ENCODE data around the gene SLC25A52. TPM values are rescaled to one million over a fixed set of nuclear protein-coding genes. Genes with fewer than 3 reads are reported as not detected.

SLC25A52 gene
- total and polyA plus RNA-seq, 7 donors = not detected

DNA sequence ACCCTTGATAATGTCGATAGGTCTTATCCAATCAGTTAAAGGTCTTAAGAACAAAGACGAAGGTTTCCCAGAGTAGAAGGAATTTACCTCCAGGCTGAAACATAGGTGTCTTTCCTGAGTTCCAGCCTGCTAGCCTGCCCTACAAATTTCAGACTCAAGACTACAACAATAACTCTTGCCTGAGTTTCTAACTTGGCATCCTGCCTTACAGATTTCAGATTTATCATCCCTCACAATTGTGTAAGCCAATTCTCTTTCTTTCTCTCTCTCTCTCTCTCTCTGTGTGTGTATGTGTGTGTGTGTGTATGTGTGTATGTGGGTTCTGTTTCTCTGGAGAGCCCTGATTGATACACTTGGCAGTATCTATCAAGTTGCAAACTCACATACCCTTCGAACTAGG lies 39.1 kb downstream of the SLC25A52 start:
- peaks cover 0 to 15% (median 5%) of the 10 kb centered on the region in 4 donors for H3K4me1 ChIP-seq
- DNase-seq = no peak
- TF ChIP-seq POLR2A (IDR thresholded peaks at IDR 0.05) (no peak), POLR2AphosphoS5 (IDR thresholded peaks at IDR 0.05) (no peak)
- H3K9me3 ChIP-seq = no peaks in the 10 kb centered on the region
- H3K36me3 ChIP-seq = no peaks in the 10 kb centered on the region
- no peak overlapping the region for H3K4me3 ChIP-seq
- H3K27ac ChIP-seq = no peak overlapping the region
- no peaks in the 10 kb centered on the region for H3K27me3 ChIP-seq
- intact Hi-C loops (cut with DNase I) = no loop called here
- 95% methylated on average over 3 of the region's 3 CpGs for WGBS, 2 donors

DNA sequence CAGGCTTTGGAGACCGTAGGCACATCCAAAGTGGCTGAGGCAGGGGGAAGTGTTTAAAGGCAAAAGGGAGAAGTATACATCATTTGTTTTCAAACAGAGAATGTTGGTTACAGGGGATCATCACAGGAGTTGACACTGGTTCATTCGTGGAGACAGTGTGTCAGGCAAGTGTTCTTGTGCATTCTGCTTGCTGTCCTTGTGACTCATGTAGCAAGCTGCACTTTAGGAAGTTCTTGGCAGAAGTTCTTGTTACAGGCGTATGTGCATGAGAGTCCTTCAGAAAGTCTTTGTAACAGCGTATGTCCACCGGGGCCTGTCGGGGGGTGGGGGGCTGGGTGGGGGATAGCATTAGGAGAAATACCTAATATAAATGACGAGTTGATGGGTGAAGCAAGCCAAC lies 39.8 kb downstream of the SLC25A52 start:
- Histone ChIP-seq H3K27ac (no peak overlapping the region), H3K4me1 (peaks cover 0 to 15% (median 5%) of the 10 kb centered on the region in 4 donors), H3K36me3 (no peaks in the 10 kb centered on the region), H3K4me3 (no peak overlapping the region), H3K27me3 (no peaks in the 10 kb centered on the region), H3K9me3 (no peaks in the 10 kb centered on the region)
- TF ChIP-seq EP300 (IDR thresholded peaks at IDR 0.05) (no peak), POLR2A (IDR thresholded peaks at IDR 0.05) (no peak), POLR2AphosphoS5 (IDR thresholded peaks at IDR 0.05) (no peak)
- TF ChIP-seq, protein P1, sequence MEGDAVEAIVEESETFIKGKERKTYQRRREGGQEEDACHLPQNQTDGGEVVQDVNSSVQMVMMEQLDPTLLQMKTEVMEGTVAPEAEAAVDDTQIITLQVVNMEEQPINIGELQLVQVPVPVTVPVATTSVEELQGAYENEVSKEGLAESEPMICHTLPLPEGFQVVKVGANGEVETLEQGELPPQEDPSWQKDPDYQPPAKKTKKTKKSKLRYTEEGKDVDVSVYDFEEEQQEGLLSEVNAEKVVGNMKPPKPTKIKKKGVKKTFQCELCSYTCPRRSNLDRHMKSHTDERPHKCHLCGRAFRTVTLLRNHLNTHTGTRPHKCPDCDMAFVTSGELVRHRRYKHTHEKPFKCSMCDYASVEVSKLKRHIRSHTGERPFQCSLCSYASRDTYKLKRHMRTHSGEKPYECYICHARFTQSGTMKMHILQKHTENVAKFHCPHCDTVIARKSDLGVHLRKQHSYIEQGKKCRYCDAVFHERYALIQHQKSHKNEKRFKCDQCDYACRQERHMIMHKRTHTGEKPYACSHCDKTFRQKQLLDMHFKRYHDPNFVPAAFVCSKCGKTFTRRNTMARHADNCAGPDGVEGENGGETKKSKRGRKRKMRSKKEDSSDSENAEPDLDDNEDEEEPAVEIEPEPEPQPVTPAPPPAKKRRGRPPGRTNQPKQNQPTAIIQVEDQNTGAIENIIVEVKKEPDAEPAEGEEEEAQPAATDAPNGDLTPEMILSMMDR (IDR thresholded peaks at IDR 0.05) = no peak
- DNase-seq = no peak
- WGBS, 2 donors = 80 to 93% methylated on average over 7 of the region's 7 CpGs
- intact Hi-C loops (cut with DNase I) = no loop called here

DNA sequence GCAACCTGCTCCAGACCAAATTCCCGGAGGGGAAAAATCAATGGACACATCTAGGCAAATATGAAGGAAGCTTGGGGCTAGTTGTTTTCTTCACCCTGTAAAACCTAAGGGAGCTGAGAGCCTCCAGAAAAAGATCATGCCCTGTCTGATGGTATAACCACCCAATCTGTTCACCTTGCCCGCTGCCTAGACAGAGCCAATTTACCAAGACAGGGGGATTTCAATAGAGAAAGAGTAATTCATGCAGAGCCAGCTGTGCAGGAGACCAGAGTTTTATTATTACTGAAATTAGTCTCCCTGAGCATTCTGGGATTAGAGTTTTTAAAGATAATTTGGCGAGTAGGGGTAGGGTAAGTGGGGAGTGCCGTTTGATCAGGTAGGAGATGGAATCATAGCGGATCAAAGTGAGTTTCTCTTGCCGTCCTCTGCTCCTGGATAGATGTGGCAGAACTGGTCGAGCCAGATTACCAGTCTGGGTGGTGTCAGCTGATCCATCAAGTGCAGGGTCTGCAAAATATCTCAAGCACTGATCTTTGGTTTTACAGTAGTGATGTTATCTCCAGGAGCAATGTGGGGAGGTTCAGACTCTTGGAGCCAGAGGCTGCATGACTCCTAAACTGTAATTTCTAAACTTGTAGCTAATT lies 41.2 kb downstream of the SLC25A52 start:
- H3K36me3 ChIP-seq = no peaks in the 10 kb centered on the region
- no peak overlapping the region for H3K27ac ChIP-seq
- H3K4me3 ChIP-seq = no peak overlapping the region
- 85 to 90% methylated on average over 7 of the region's 7 CpGs for WGBS, 2 donors
- H3K27me3 ChIP-seq = no peaks in the 10 kb centered on the region
- intact Hi-C loops (cut with DNase I) = no loop called here
- H3K4me1 ChIP-seq = peaks cover 0 to 11% (median under 1%) of the 10 kb centered on the region in 4 donors
- no peak for TF ChIP-seq EP300 (IDR thresholded peaks at IDR 0.05)
- TF ChIP-seq, protein P1 (IDR thresholded peaks at IDR 0.05) = no peak
- TF ChIP-seq POLR2A (IDR thresholded peaks at IDR 0.05) = no peak
- TF ChIP-seq POLR2AphosphoS5 (IDR thresholded peaks at IDR 0.05) = no peak
- no peak for DNase-seq
- H3K9me3 ChIP-seq = no peaks in the 10 kb centered on the region

DNA sequence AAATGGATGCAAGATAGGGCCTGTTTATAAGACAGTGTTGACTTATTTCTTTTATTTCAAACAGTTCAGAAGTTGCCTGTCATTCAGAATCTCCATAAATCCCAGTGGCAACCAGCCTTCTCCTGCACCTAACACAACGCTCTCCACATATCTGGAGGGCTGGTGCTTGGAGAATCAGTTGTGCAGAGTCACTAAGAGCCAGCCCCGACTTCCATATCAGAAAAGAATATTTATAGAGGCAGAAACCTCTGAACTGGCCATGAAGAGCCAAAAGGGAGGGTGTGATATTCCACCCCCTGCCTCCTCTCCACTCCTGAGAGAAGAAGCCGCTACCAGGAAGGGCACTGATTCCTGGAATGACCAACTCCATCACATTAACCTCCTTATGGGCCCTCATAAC lies 42.3 kb downstream of the SLC25A52 start:
- no peak for DNase-seq
- no peaks in the 10 kb centered on the region for H3K36me3 ChIP-seq
- 87% methylated on average over 3 of the region's 3 CpGs for WGBS, 2 donors
- no peaks in the 10 kb centered on the region for H3K9me3 ChIP-seq
- H3K27ac ChIP-seq = no peak overlapping the region
- TF ChIP-seq EP300 (IDR thresholded peaks at IDR 0.05) (no peak), POLR2AphosphoS5 (IDR thresholded peaks at IDR 0.05) (no peak), POLR2A (IDR thresholded peaks at IDR 0.05) (no peak)
- TF ChIP-seq, protein P1 (IDR thresholded peaks at IDR 0.05) = no peak
- peaks cover 0 to 1% (median 0%) of the 10 kb centered on the region in 4 donors for H3K4me1 ChIP-seq
- H3K4me3 ChIP-seq = no peak overlapping the region
- H3K27me3 ChIP-seq = no peaks in the 10 kb centered on the region
- intact Hi-C loops (cut with DNase I) = no loop called here

DNA sequence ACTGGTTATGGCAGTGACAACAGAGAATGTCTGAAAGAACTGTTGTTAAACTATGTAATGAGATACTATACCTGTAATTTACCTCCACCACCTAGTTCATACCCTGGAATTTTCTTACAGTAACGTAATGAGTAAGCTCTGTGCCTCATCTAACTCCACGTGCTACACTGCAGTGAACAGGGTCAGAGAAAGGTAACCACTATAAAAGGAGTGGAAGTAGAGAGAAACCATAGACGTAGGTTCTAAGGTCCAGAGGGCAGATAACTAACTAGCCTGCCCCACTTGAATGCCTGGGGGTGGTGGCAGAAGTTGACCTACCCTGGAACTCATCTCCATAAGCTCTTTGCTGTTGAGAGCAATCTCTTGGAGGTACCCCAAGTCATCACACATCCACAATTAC lies 44.3 kb downstream of the SLC25A52 start:
- TF ChIP-seq EP300 (IDR thresholded peaks at IDR 0.05) = no peak
- DNase-seq = no peak

More for the DNA sequence above, 44.3 kb downstream of the SLC25A52 start:
- no peaks in the 10 kb centered on the region for H3K4me1 ChIP-seq
- H3K27me3 ChIP-seq = no peaks in the 10 kb centered on the region
- intact Hi-C loops (cut with DNase I) = no loop called here
- no peaks in the 10 kb centered on the region for H3K36me3 ChIP-seq
- 62 to 66% methylated on average over 3 of the region's 3 CpGs for WGBS, 2 donors
- no peaks in the 10 kb centered on the region for H3K9me3 ChIP-seq
- no peak overlapping the region for H3K4me3 ChIP-seq
- H3K27ac ChIP-seq = no peak overlapping the region

Measured in sigmoid colon (tissue), 7 donors.